Measurements from ENCODE around the gene PPM1L.

Gene PPM1L

DNA sequence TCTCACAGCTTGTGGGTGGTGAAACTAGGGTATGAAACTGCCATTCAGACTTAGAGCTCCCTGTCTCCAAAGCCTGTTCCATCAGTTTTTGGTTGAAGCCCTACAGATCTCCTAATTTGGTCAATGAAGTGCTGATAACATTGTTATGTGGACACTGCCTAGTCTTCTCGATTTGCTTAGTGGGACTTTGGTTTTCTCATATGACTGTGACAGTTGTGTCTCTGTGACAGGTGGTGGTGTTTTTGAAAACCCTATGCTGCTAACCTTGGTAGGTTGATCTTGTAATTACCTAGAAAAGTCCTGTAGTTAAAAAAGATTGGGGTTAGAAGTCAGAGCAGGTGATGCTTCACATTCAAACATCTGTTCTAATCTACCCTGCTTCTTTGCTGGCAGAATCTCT, 9.2 kb downstream of the PPM1L start:
- DNase-seq, result no peak

DNA sequence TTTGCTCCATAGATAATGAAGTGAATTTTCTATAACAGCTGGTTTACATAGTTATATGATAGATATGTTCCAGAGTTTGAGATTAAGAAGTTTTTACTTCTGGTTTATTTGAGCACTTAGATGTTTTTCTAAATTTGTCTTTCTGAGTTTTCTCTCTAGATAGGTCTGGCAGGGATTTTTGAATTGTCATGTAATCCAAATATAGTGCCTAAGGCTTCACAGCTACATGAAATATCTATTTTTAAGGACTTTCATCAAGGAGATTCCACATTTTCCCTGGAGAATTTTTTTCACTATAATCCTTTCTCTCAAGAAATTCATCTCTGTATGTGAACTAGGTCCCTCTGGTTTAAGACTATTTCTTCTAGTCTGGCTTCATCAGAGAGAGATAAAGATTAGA, 12.0 kb downstream of the PPM1L start:
- DNase-seq, result no peak

DNA sequence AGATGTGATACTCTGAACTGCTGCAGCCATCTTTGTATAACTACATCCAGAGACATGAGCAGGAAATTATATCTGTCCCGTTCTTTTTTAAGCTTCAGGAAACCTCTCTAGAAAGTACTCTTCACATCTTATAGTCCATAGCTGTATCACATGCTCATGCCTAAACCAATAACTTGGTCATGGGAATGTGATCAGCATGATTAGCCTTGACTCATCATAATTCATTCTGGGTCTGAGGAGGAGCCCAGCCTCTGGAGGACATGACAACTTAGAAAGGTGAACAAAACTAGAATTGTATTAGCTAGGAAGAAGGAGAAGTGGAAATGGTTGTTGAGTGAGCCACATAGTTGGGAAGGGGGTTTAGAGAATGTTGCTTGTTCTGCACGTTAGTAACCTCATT, 12.9 kb downstream of the PPM1L start:
- DNase-seq, result no peak

DNA sequence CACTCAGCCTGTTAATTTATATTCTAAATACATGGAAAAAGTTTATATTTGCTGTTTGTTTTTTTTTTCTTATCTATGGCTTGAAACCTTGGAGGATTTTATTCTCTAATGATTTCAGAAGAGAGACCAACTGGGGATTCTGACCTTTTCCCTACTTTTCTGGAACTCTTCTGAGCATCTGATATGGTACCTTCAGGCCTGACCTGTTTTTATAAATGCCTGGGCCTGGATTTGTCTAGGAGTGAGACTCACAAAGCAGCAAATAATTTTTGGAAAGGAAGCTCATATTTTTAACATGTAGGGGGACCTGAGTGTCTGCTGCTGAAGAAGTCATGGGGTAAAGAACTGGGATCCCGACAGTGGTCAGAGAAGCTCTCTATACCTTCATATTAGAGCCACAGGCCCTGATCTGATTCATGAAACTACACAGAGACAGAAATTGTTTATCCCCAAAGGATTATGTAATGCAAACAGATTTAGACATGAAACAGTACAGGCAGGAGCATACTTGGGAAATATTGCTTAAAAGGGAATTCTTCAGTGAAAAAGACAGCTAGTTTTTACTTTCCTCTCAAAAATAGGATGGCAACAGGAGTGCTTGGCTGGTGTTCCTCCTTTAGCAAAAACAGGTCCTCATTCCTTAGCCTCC, 15.9 kb downstream of the PPM1L start:
- no peak for DNase-seq

DNA sequence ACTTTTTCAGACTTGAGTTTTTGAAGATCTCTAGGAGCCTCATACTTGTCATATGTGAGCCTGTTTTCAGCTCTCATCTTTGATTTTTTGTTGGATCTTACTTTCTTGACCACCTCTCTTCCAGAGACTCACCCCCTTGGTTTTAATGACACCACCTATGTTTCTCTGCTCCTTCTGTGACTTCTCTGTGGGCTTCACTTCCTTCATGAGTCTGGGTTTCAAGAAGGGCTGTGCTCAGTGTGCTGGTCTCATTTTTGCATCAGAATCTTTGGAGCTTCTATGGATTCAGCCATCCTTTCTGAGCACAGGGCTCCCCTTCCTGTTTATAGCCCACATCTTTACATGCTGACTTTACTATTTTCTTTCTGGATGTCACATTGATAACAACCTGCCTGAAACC, 17.7 kb downstream of the PPM1L start:
- no peak for DNase-seq

DNA sequence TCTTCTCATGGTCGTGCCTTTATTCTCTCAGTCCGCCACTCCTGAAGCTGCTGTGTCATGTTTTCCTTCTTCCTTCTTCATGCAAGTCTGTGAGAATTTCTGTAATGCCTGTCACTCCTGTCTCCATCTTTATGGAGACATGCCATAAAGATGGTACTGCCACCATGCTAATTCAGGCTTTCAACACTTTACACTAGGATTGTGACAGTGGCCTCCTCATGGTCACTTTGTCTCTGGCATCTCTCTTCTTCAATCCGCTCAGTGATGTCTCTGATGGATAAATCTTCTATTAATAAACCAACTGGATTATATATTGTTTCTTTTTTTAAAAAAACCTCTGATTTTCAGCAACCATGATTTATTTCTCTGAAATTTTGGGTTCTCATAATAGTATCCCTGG, 18.1 kb downstream of the PPM1L start:
- no peak for DNase-seq

DNA sequence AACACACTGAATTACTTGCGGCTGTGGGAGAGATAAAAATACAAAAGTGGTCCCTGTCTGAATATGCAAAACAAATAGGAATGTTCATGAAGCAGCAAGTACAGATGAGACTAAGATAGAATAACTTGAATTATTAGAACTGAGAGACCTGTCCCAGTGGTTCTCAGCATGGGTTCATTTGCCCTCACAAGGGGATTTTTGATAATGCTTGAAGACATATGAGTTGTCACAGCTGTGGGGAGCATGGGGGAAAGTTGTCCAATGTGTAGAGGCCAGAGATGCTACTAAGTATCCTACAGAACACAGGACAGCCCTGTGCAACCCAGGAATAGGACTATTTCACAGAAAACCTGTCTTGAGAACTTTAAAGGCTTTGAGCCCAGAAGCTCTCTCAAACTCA, 22.4 kb downstream of the PPM1L start:
- DNase-seq, result no peak

DNA sequence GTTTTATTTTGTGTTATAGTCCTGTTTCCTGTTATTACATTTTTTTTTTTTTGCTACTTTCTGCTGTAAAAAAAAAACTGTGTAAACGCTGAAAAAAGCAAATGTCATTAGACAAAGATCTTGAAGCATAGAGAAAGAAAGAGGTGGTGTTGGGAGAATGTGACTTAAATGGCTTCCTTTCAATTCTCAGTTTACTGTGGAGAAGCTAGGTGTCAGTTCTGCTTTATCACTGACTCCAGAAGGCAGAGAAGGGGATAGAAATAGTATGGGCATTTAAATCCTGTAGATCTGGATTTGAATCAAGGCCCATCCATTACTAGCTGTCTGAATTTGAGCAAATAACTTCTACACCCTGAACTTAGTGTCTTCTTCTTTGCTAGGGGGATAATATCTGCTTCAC, 23.0 kb downstream of the PPM1L start:
- no peak for DNase-seq

DNA sequence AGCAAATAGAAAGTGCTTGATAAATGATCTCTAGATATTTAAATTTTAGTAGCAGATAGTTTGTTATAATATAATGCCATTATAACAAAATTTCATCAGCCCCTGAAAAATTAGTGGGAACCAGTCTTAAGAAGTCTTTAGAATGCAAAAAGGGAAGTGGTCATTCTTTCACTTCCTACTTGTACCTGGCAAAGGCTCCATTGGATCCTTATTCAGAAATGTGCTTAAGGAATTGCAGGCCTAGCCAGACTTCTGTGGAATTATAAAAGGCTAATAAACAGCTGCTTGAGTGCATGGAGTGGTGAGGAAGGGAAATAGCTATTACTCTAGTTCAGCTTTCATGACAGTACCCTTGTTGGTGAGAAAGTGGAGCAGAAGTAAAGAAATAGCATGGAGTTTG, 24.2 kb downstream of the PPM1L start:
- no peak for DNase-seq

DNA sequence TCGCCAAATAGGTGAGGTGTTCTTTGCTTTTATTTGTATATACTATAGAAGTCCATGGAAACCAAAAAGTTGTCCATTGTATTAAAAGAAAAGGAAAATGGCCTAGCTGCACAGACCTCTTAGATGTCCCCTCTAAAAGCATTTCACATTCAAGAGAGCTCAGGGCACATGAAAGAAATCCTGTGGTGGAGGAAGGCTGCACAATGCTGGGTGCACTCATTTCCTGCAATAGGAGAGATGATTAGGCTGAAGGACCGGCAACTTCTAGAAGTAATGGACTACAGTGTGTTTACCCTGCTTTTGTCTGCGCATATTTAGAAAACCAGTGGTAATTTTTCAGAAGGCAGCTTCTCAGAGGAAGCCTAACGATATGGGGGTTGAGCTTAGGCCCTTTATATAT, 25.4 kb downstream of the PPM1L start:
- DNase-seq, result no peak

DNA sequence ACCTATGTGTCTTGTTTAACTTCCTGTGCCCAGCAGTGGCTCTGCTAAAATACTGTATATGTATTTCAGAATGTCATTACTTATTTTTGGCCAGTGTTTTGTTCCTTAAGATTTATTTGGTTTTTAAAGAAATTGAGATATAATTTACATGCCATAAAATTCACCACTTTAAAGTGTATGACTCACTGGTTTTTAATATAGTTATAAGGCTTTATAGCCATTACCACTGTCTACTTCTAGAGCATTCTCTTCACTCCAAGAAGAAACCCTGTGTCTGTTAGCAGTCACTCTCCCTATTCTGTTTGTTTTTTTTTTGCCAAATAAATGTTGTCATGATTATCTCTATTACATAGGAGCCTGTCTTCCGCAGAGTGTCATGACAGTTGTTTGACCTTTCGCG, 25.8 kb downstream of the PPM1L start:
- no peak for DNase-seq

DNA sequence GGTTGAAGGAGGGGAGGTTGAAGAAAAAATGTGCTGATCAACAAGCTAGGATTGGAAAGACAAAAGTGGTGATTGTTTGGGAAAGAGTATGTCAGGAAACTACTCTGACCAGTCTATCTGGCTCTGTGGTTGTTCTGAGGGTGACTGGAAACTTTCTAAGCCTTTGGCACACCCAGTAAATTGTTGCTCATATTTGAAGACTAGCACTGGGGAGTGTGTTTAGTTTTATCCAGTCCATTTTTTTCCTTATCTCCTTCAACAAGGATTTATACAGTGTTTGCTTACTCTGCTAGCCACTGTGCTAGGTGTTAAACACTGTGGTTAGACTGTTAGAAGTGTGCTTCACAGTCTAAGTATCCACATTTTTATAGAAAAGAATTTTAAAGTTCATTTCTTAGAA, 28.8 kb downstream of the PPM1L start:
- no peak for DNase-seq

DNA sequence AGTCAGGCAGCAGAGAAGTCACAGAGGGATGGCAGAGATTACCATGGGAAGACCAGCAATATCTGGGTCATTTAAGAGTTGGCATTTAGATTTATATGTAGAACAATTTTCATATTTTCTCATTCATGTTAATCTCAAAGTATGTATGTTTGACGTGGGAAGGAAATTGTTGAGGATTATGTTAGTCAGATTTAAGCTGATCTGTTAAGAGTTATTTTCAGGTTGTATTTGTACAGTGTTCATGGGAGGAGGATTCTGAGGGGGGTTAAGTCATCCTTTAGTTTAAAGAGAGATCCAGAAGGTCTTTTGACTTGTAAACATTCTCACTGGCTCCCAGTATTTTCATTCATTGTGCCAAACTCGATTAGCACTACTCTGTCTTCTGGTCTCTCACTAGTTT, 34.7 kb downstream of the PPM1L start:
- no peak for DNase-seq

DNA sequence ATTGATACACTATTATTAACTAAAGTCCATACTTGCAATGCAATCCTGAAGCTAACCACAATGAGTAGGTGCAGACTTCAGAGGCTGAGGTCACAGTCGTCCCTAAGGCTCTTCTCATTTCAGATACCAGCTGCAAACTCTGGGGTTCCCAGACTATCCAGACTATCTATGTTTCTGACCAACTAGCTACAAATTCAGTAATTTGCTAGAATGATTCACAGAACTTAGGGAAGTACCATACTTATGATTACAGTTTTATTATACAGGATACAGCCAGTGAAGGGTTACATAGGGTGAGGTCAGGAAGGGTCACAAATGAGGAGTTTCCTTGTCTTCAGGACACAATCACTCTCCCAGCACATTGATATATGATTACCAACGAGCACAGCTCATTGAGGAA, 36.5 kb downstream of the PPM1L start:
- no peak for DNase-seq

DNA sequence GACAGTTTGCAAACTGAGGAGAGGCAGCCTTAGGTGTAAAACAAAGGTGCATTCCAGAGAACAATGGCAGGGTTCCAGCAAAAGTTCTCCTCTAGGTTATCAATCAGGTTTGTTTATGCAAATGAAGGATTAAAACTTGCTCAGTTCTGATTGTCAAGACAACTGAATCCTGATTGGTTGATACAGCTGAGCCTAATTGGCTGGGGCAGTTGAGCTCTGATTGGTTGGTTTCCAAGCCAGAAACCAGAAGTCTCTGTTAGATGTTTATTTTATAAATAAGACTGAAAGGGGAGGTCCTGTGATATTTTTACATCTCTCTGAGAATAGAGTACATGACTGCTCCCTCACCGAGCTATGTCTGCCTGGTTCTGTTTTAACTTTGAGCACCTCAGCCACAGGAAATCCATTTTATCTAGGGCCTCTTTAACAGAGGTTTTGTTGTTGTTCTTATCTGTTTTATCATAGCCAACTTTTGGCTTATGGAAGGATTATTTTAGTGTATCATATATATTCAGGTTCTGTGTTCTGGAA, 37.8 kb downstream of the PPM1L start:
- no peak for DNase-seq

DNA sequence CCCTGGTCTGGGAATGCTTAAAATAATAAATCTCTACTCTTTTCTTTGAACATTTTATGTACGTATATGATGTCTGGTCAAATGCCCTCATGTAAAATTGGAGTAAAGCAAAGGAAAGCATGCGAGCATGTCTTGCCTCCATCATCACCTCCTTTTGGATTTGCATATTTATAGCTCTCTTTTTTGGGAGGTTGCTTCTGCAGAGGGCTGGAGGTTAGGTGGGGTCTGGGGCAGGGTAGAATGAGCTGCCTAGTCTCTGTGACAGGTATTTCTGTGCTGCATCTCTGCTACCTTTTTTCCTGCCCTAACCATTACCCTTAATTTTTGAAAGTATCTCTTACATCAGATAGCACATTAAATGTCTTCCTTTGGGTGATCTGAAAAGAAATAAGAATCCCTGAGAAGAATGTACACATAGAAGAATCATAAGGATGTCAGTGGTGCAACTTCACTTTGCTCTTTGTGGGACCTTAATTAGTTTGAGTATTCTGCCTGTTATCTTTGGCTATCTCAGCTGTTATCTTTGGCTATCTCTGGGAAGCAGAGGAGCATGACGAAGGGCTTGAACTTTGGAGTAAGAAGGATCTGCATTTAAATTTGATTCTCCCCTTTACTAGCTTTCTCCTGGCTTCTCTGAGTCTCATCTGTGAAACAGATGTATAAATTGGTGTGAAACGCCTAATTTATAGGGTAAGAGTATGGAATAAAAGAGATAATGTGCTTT, 40.2 kb downstream of the PPM1L start:
- DNase-seq, result no peak

DNA sequence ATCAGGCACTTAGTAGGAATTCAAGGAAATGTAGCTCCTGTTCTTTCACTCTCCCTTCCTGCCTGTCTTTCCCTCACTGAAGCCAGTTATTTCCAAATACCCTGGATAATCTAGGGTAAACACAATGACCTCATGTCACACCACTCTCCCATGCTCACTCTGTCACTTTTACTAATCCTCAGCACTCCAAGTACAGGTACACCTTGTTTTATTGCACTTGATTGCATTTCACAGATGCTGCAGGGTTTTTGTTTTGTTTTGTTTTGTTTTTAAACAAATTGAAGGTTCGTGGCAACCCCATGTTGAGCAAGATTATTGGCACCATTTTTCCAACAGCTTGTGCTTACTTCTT, 40.8 kb downstream of the PPM1L start:
- DNase-seq, result no peak

DNA sequence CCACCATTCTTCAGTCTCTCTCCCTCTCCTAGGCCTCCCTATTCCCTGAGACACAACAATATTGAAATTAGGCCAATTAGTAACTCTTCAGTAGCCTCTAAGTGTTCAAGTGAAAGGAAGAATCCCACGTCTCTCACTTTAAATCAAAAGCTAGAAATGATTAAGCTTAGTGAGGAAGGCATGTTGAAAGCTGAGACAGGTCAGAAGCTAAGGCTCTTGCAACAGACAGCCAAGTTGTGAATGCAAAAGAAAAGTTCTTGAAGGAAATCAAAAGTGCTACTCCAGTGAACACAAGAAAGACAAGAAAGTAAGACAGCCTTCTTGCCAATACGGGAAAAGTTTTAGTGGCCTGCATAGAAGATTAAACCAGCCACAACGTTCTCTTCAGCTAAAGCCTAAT, 41.3 kb downstream of the PPM1L start:
- no peak for DNase-seq

DNA sequence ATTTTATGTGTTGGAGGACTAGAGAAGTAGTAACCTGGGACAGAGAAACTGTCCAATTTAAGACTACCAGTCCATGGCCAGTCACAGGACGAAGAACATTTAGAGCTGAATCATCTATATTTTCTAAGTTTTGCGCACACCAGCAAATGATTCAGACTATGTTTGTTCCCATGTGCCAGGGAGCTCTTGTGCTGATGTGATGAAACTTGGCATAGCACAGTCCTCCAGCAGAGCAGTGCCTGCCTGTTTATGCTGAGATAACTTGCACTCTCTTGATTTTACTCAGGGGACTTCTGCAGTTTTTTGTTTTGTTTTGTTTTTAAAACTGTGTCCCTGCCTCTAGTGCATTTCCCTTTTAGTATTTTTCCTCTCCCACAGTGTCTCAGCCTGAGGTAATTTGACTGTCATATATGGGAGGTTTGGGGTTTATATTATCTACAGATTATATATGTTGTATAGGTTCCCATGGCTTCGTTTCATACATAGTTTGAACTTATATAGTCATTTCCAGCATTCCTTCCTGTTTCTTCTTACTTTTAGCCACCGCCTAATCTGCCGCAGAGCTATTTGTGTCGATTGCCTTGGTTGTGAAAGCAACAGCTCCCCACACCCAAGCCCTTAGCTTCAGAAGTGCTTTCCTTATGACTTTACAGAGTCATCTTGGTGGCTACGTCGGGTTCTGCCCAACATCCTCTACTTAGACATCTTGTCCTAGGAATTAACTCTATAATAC, 45.5 kb downstream of the PPM1L start:
- DNase-seq, result no peak

DNA sequence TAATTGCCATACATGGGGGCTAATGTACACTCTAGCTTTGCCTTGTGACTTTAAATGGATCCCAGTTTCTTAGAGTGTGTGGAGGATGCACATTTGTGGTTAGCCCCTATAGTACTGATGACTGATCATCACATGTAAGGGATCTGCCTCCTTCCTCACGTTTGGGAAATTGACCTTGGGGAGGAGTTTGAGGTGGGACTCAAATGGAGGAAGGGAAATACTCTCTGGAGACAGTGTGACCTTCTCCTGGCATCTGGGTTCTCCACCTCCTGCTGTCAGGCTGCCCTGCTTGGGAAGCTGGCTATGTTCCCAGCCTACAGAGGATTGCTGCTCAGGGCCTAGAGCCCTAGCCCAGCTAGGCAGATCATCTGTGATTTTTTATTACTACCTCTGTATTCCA, 48.7 kb downstream of the PPM1L start:
- DNase-seq, result no peak

DNA sequence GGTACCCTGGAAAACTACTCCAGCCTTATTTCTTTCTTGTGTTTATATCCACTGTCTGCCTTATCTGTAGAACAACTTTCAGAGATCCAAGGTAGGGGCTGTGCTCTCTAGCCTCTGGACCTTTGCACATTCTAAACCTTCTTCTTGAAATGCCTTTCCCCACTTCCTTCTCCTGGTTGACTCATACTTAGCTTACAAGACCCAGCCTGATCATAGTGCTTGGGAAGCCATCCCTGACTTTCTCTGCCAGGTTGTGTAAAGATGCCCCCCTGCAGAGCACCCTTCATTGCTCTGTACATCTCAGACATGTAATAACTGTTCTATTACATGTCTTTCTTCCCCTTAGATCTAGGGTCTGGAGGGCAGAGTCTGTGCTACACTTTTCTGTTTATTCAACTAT, 50.1 kb downstream of the PPM1L start:
- DNase-seq, result no peak

DNA sequence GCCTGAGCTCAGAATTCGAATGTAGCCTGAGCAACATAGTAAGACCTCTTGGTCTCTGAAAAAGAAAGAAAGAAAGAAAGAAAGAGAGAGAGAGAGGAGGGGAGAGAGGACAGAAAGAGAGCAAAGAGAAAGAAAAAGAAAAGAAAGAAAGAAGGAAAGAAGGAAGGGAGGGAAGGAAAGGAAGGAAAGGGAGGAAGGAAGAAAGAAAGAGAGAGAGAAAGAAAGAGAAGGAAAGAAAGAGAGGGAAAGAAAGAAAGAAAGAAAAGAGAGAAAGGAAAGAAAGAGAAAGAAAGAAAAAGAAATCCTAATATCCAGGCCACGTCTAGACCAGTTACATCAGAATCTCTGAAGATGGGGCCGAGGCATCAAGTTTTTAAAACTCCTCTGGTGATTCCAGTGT, 50.7 kb downstream of the PPM1L start:
- no peak for DNase-seq

DNA sequence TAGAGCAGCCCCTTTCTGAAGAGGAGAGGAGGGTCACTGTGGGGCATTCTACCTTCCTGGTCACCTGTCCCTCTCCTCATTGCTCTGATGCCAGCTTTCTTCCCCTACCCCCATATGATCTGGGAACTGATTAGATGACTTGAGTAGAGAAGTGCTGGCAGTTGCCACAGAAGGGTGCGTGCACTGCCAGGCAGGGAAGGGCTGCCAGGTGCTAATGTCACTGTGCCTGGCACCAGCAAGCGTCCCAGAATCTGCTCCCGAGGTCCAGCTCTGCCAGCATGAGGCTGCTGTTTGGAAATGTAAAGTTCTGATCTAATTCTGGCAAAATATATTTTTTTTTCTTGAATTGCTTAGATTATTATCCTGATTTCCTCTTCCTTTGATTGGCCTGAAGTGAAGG, 52.8 kb downstream of the PPM1L start:
- DNase-seq, result no peak

DNA sequence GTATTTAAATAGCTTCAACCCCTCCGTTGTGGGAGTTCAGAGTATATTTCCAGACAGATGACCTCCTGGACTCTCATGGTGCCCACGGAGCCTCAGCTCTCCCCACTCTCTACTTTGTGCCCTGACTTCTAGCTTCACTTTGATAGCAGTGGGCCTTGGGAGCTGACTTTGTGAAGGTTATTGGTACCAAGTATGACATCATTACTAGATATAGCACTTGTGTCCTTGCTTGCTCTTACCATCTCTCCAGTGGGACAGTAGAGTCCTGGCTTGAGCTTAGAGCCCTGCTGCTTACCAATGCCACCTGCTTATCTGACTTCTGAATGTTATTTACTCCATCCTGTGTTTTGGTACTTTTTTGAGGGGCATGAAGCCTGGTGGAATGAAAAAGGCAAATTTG, 53.4 kb downstream of the PPM1L start:
- no peak for DNase-seq

All from activated CD4-positive, alpha-beta T cell treated with anti-CD3 and anti-CD28 coated beads, Interleukin-2, amount 50 U/mL, for 1 hour (primary cell).